ENCODE measurements around the gene ENO2. TPM values are rescaled to one million over a fixed set of nuclear protein-coding genes. Genes with fewer than 3 reads are reported as not detected.

Gene ENO2
- total RNA-seq, 1 experiment from 2014 or later = 166 TPM

DNA sequence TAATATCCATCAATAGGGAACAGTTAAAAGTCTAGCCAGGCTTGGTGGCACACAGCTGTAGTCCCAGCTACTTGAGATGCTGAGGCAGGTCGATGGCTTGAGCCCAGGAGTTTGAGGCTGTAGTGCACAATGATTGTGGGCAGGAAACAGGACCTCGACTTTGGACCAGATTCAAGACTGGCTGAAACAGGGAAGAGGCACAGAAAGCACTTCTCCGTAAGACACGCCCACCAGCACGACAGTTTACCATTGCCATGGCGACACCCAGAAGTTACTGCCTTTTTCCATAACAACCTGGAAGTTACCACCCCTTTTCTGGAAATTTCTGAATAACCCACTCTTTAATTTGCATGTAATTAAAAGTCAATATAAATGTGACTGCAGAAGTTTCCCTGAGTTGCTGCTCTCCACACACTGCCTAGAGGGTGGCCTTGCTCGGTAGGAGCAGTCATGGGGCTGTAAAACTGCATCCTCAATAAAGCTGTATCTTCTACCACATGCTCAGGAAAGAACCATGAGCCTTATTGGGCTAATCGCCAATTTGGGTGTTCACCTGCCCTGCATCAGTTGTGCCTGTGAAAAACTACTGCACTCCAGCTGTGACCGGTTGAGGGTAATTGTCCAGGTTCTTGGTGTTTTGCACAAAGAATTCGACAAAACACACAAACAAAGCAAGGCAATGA lies 14.4 kb upstream of the ENO2 start:
- H2BK120ac ChIP-seq (ENCODE audit: low read depth, low read length, poor library complexity, severe bottlenecking) = peak overlapping the region; percentile 14
- H3K27ac Mint-ChIP-seq = no peak overlapping the region
- H3K79me1 ChIP-seq (ENCODE audit: insufficient read depth, low read depth, low read length, poor library complexity, severe bottlenecking) = no peaks in the 10 kb centered on the region
- H3K4me1 ChIP-seq (ENCODE audit: insufficient read depth, low read length) = peaks cover 2% of the 10 kb centered on the region; the same call in 1 of the 2 replicates
- H3K23me2 ChIP-seq (ENCODE audit: insufficient read length, low read depth, low read length, poor library complexity, severe bottlenecking) = peaks cover 2% of the 10 kb centered on the region
- H3K4me2 ChIP-seq (ENCODE audit: insufficient read depth, insufficient read length, low read length) = no peak overlapping the region
- H2BK20ac ChIP-seq (ENCODE audit: low read depth, low read length, poor library complexity, severe bottlenecking) = peak overlapping the region; percentile 93
- H3K23ac ChIP-seq (ENCODE audit: insufficient read length, low read depth, low read length) = no peak overlapping the region
- H3K18ac ChIP-seq (ENCODE audit: insufficient read length, low read depth, low read length) = peak overlapping the region; percentile 45
- H3K79me2 ChIP-seq (ENCODE audit: insufficient read depth, low read length) = no peaks in the 10 kb centered on the region
- no peak overlapping the region for H4K91ac ChIP-seq (ENCODE audit: insufficient read length, low read depth, low read length)
- H3K4me1 Mint-ChIP-seq = peaks cover 4 to 14% of the 10 kb centered on the region in 2 experiments
- no peaks in the 10 kb centered on the region; the same call in 1 of the 2 replicates for H3K27me3 Mint-ChIP-seq (ENCODE audit: low read depth)
- peak overlapping the region; percentile 47 for H3T11ph ChIP-seq (ENCODE audit: low read length)
- H3K9me3 ChIP-seq (ENCODE audit: control insufficient read depth, low read depth, low read length) = no peaks in the 10 kb centered on the region
- H4K5ac ChIP-seq (ENCODE audit: insufficient read length, low read depth, low read length) = no peak overlapping the region
- no peaks in the 10 kb centered on the region for H3K27me3 ChIP-seq (ENCODE audit: insufficient read depth, low read length)
- H3K9me3 Mint-ChIP-seq = no peaks in the 10 kb centered on the region
- peak overlapping the region; percentile 77; the same call in 1 of the 2 replicates for H3K14ac ChIP-seq (ENCODE audit: insufficient read depth, low read length)
- no peaks in the 10 kb centered on the region for H3K36me3 Mint-ChIP-seq (ENCODE audit: insufficient read depth in 1 of 3, low read depth in 3 of 3)
- H3K4me3 Mint-ChIP-seq = no peak overlapping the region
- H2BK12ac ChIP-seq (ENCODE audit: insufficient read length, low read depth, low read length) = peak overlapping the region; percentile 28
- H2AFZ ChIP-seq (ENCODE audit: low read length) = no peak overlapping the region
- WGBS (ENCODE audit: extremely low coverage, insufficient read length, low lambda C conversion rate) = no CpG with 5 or more reads among the region's 10 CpGs
- H3K9ac ChIP-seq (ENCODE audit: extremely low read depth, insufficient read length, low read length) = no peak overlapping the region
- H2AK5ac ChIP-seq (ENCODE audit: insufficient read length, low read length) = no peak overlapping the region
- no peak overlapping the region for H4K8ac ChIP-seq (replicated peaks; ENCODE audit: insufficient read length, low read depth, low read length)
- no peak overlapping the region for H2BK5ac ChIP-seq (ENCODE audit: insufficient read length, low read length)
- H3K27ac ChIP-seq (ENCODE audit: insufficient read length, low read depth, low read length) = no peak overlapping the region
- TF ChIP-seq CTCF (conservative IDR thresholded peaks at IDR 0.05) = no peak
- no peak overlapping the region; the same call in 1 of the 2 replicates for H3K4ac ChIP-seq (ENCODE audit: low read depth, low read length)
- no peak overlapping the region for H2BK15ac ChIP-seq (ENCODE audit: low read depth, low read length)
- no peak overlapping the region for H3K56ac ChIP-seq (ENCODE audit: insufficient read length, low read depth, low read length)
- peaks cover 2% of the 10 kb centered on the region for H4K20me1 ChIP-seq (ENCODE audit: control insufficient read depth, insufficient read depth, insufficient read length)
- peak; percentile 63 for DNase-seq

Data from H9 (cell line).